NCI-H1436 (cell line): ENCODE results near the gene AOPEP.

ENCODE experiments used
- DNase-seq: peaks from one replicate; lab custom pipeline; 2025; lab: John Stamatoyannopoulos, UW

AOPEP gene

GRCh38 chr9:95083086-95083768, 356.7 kb downstream of the AOPEP start:
- DNase-seq: no peak

- DNase-seq: no peak
Observed at GRCh38 chr9:95084254-95084934, 357.9 kb downstream of the AOPEP start.

GRCh38 chr9:95085036-95085770, 358.7 kb downstream of the AOPEP start:
- DNase-seq: no peak

- DNase-seq: no peak
Observed at GRCh38 chr9:95085861-95086563, 359.5 kb downstream of the AOPEP start.

- no peak for DNase-seq
Observed at GRCh38 chr9:95086564-95086955, 360.1 kb downstream of the AOPEP start.

- no peak for DNase-seq
Observed at GRCh38 chr9:95087659-95088242, 361.3 kb downstream of the AOPEP start.

GRCh38 chr9:95088421-95089161, 362.1 kb downstream of the AOPEP start:
- no peak for DNase-seq

GRCh38 chr9:95089257-95090022, 362.9 kb downstream of the AOPEP start:
- DNase-seq: no peak

GRCh38 chr9:95090023-95090791, 363.7 kb downstream of the AOPEP start:
- DNase-seq: no peak

GRCh38 chr9:95090871-95091577, 364.5 kb downstream of the AOPEP start:
- no peak for DNase-seq

- DNase-seq: no peak
Observed at GRCh38 chr9:95091601-95092261, 365.2 kb downstream of the AOPEP start.

GRCh38 chr9:95092262-95093072, 366.0 kb downstream of the AOPEP start:
- no peak for DNase-seq

- DNase-seq: no peak
Observed at GRCh38 chr9:95093586-95093985, 367.1 kb downstream of the AOPEP start.

GRCh38 chr9:95094002-95094401, 367.5 kb downstream of the AOPEP start:
- no peak for DNase-seq

GRCh38 chr9:95095641-95096355, 369.3 kb downstream of the AOPEP start:
- DNase-seq: no peak

- no peak for DNase-seq
Observed at GRCh38 chr9:95096381-95096780, 369.9 kb downstream of the AOPEP start.

- DNase-seq: no peak
Observed at GRCh38 chr9:95096807-95097206, 370.3 kb downstream of the AOPEP start.
